NCI-H526 (cell line): ENCODE results near the gene SCAF11.
A peak's percentile ranks its signal among the peaks of the same experiment; 100 is the strongest.

Source experiments
- DNase-seq, 2 experiments: peaks; one replicate each; lab custom pipeline; 2025; lab: John Stamatoyannopoulos, UW

SCAF11 gene

DNA sequence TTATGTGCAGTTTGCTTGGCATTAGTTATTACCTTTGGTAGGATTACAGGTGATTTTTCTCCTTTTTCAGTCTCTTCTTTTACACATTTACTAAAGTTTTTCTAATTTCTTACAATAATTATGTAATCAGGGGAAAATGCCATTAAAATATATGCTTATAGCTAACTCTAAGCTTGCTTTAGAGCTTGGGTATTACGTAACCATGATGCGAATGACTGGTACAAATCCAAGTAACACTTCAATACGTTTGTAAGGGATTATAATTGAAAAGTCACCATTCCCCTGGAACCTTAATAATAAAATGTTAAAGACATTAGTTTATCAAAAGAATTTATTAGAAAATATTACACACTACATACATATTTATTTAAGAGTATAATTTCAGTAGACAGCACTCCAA, 71.6 kb downstream of the SCAF11 start:
- DNase-seq, result no peak

GRCh38 chr12:45915405-45915804, 75.0 kb downstream of the SCAF11 start:
- no peak for DNase-seq

- no peak for DNase-seq
These were observed 76.3 kb downstream of the SCAF11 start for GRCh38 chr12:45914090-45914489.

- no peak for DNase-seq
These were observed 76.7 kb downstream of the SCAF11 start for GRCh38 chr12:45913631-45914030.

DNA sequence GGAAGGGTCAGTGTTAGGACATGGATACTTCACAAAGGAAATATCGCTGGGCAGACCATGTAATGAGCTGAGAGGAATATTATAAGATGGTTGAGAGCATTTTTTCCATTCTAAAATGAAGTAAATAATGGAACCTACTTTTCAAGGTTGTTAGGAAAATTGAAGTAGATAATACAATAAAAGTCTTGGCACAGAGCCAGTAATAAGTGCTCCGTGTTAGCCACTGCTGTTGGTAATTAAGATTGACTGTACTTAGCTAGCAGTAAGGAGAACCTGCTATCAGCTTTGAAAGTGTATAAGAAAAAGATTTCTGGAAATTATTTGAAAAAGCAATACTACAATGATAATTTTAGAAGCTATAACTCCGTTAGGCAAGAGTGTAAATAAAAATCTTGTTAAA, 77.6 kb downstream of the SCAF11 start:
- DNase-seq, result no peak

DNA sequence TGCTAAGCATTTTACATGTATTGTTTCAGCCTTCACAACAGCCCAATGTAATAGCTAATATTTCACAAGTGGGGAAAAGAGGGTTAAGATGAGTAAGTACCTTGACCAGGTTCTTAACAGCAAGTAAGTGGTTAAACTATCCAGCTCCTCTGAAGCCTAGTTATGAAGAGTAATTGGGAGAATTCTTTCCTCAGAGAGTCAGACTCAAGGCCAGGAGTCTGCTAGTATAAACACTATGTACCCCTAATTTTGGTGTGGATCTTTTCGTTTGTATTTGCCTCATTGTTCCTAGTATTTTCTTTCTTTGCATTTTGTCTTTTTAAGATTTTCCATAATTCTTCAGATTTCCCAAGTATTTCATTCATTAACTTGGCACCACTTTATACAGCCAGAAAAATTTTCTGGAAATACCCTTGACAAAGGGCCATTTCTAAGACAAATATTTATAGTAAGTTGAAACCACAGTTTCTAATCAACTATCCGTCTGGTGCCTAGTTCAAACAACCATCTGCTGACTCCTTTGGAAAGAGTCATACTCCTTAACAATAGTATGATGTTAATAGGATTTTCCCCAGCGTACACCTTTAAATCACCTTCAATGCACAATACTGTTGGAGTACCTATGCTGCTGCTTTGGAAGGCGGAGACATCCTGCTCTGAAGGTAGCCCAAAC, 81.2 kb downstream of the SCAF11 start:
- DNase-seq, result no peak

- no peak for DNase-seq
These were observed 82.4 kb downstream of the SCAF11 start for GRCh38 chr12:45907955-45908354.

GRCh38 chr12:45898094-45898493, 92.3 kb downstream of the SCAF11 start:
- no peak for DNase-seq

DNA sequence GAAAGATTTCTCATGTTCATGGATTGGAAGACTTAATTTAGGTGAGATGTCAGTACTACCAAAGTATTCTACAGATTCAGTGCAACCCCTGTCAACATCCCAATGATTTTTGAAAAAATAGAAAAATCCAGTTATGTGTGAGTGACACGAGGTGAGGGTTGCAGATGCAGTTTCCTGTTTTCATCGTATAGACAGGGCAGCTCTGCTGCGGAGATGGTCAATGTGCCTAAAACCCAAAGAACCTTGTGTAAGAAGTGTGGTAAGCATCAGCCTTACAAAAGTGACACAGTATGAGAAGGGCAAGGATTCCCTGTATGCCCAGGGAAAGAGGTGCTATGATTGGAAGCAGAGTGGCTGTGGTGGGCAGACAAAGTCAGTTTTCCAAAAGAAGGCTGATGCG, 94.4 kb downstream of the SCAF11 start:
- no peak for DNase-seq

DNA sequence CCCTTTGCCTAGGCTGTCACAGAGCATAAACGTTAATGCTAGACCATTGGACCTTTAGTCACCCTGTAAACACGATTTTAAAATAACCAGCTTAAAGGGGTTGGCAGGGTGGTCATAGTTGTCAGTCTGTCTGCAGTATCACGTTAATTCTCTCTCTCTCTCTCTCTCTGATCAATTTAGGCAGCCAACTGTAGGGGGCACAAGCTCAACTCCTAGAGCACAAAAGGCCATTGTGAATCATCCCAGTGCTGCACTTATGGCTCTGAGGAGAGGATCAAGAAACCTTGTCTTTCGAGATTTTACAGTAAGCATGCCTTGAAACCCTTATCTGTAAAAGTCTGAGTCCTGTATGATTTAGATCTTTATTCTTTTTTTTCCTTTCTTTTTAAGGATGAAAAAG, 97.1 kb downstream of the SCAF11 start:
- peak in 1 of 2 experiments; percentile 7 for DNase-seq

- DNase-seq, result no peak
These were observed 100.1 kb downstream of the SCAF11 start for GRCh38 chr12:45890276-45890675.

DNA sequence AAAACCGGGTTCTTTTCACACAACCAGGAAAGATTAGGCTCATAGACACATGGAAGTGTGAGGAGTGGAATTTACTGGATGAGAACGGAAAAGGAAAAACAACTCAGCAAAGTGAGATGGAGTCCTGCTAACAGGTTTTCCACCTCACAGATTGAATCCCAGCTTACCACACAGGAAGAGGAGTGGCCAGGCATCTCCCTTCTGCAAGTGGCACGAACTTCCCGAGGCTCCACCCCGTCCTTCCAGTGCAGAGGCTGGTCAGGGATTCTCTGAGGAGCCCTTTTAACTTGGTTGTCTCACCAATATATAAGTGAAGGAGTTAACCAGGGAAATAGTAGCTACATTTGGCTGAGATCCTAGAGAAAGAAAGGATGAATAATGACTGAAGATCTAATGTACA, 102.8 kb downstream of the SCAF11 start:
- DNase-seq, result no peak

DNA sequence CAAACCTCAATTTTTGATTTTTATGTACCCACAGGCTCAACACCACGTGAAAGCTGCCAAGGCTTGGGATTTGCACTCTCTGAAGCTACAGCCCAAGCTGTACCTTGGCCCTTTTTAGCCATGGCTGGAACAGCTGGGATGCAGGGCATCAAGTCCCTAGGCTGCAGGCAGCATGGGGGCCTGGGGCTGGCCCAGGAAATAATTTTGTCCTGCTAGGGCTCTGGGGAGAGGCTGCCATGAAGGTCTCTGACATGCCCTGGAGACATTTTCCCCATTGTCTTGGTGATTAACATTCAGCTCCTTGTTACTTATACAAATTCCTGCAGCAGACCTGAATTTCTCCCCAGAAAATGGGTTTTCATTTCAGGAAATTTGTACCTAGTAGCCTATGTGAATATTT, 103.7 kb downstream of the SCAF11 start:
- DNase-seq, result no peak

DNA sequence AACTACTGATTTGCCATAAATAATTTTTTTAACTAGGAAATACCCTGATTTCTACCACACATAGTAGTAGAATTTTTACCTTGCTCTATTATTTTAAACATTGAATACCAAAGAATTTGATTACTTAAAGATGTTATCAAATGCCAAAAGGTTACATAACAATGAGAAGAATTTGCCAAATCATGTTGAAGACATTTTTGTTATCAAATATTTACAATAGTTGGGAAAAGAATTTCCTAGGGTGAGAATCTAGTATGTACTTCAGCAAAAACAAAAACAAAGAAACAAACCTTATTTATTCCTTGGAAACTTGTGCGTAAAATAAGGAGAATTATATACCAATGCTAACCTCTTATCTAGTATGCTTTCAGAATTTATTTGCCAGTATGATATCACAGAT, 107.2 kb downstream of the SCAF11 start:
- DNase-seq, result no peak

GRCh38 chr12:45880533-45880932, 109.8 kb downstream of the SCAF11 start:
- no peak for DNase-seq

DNA sequence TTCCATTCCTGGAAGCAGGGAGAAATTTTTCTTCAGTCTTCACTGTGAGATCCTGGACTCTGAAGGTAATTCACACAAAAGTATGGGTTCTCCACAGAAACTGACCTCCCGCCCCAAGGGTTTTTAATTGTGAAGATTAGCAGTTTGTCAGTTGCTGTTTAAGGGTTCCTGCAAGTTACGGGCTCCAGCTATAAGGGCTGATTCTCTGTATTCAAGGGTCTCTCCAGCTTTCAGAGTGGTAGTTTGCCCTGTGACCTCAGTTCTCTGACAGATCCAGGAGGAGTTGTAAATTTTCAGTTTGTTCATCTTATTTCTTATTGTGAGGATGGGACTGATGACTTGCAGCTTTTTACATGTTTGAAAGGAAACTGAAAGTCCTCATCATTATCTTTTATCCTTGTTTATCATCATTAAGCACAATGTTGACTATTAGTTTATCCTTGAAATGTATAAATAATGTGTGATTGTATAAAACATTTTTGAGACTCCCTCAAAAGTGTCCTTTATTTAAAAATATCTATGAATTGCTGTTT, 110.9 kb downstream of the SCAF11 start:
- no peak for DNase-seq

DNA sequence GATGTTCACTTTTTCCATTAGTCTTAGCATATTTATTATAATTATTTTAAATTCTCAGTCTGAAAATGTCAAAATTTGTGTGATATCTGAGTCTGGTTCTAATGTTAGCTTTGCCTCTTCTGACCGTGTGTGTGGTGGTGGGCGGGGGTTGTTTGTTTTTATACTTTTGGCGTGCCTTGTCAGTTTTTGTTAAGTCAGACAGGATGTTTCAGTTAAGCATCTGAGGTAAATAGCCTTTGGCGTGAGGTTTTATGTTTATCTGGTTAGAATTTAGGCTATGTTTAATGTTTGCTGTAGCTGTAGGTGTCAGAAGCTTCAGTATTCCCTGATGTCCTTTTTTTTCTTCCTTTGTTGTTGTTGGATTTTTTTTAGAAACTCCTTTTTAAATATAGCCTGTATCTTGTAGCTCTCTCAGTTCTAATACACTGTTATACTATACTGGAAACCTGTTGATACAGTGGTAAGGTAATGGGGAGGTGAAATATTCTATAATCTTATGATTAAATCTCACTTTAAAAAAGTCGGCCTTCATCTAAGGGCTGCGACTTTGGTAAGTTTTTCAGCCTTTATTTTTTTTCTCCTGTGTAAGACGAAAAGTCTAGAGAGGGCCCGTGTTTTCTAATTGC, 111.6 kb downstream of the SCAF11 start:
- DNase-seq, result no peak

DNA sequence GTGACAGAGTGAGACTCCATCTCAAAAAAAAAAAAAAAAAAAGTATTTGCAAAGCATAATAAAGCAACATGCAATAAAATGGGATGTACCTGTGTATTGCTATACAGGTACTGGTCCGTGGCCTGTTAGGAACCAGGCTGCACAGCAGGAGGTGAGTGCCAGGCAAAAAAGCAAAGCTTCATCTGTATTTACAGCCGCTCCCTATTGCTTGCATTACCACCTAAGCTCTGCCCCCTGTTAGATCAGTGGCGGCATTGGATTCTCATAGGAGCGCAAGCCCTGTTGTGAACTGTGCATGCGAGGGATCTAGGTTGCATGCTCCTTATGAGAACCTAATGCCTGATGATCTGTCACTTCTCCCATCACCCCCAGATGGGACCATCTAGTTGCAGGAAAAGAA, 113.3 kb downstream of the SCAF11 start:
- no peak for DNase-seq

- DNase-seq, result no peak
These were observed 117.9 kb downstream of the SCAF11 start for GRCh38 chr12:45872446-45872845.
